Colonic mucosa (tissue), 4 donors: ENCODE measurements around the gene GPR61. TPM values are rescaled to one million over a fixed set of nuclear protein-coding genes. Genes with fewer than 3 reads are reported as not detected.

Experiments used
- DNase-seq: peaks from one replicate; pipeline ENCODE4 v3.0.0-alpha.2; 2020
- H3K27ac ChIP-seq: fragments of 200-600 bp; one replicate; pipeline ENCODE4 v1.8.0; 2021
- H3K27me3 ChIP-seq: fragments of 200-600 bp; one replicate; pipeline ENCODE4 v1.8.0; 2021
- H3K36me3 ChIP-seq: fragments of 200-600 bp; one replicate; pipeline ENCODE4 v1.8.0; 2021
- H3K4me1 ChIP-seq: fragments of 200-600 bp; one replicate; pipeline ENCODE4 v1.8.0; 2021; ENCODE audit warnings: mild to moderate bottlenecking
- H3K4me3 ChIP-seq: fragments of 200-600 bp; one replicate; pipeline ENCODE4 v1.8.0; 2021
- H3K9ac ChIP-seq, 2 donors: one replicate each; pipeline ENCODE4 v1.7.0; 2013; ENCODE audit warnings: control low read depth in 2 of 2, low read depth in 2 of 2, low read length in 2 of 2
- H3K9me3 ChIP-seq: fragments of 200-600 bp; one replicate; pipeline ENCODE4 v1.8.0; 2021
- CTCF ChIP-seq: fragments of 200-600 bp; IDR thresholded peaks from one replicate; pipeline ENCODE4 v1.8.0; 2022; ENCODE audit warnings: antibody characterized with exemption, mild to moderate bottlenecking
- intact Hi-C: fragments of 100-400 bp; cut with DNase I; formaldehyde crosslinking; loops from one replicate; pipeline ENCODE4 v1.14.1; 2022
- total RNA-seq, 2 donors: library from RNA; stranded (reverse); fragmentation: NEBNext Ultra II Directional in 1 of 2; extraction: Animal tissue kit (Norgen Biotek cat#: 25700) in 1 of 2; gene quantifications; one replicate each; pipeline ENCODE4 v1.2.1, GENCODE V29; 2021
- donor health status: healthy.
- donor health status: DM: no; HTN: no; CAD: no.
- donor health status: DM: no; HTN: no; CAD: no.

Gene GPR61, protein sequence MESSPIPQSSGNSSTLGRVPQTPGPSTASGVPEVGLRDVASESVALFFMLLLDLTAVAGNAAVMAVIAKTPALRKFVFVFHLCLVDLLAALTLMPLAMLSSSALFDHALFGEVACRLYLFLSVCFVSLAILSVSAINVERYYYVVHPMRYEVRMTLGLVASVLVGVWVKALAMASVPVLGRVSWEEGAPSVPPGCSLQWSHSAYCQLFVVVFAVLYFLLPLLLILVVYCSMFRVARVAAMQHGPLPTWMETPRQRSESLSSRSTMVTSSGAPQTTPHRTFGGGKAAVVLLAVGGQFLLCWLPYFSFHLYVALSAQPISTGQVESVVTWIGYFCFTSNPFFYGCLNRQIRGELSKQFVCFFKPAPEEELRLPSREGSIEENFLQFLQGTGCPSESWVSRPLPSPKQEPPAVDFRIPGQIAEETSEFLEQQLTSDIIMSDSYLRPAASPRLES
- not detected for total RNA-seq

- Histone ChIP-seq H3K9me3 (no peaks in the 10 kb centered on the region), H3K4me3 (no peak within 1 kb of the TSS), H3K36me3 (no peaks in the 10 kb centered on the region), H3K27me3 (no peaks in the 10 kb centered on the region), H3K9ac (no peak within 1 kb of the TSS), H3K4me1 (no peaks in the 10 kb centered on the region), H3K27ac (no peak within 1 kb of the TSS)
- intact Hi-C loops: loop anchor here (5.0 to 10.0 kb wide), 4 partner anchors 98 to 445 kb away; partner anchors contain the start of genes AHCYL1 and PSMA5
- TF ChIP-seq CTCF: no peak
- DNase-seq: no peak
Observed at GRCh38 chr1:109539676-109540075, at the start of gene GPR61. Gene GPR61 (plus strand): TSS chr1:109539872. CDS start chr1:109543023, 3,151 bp downstream.

- Histone ChIP-seq H3K27ac (no peak overlapping the region), H3K36me3 (no peaks in the 10 kb centered on the region), H3K4me3 (no peak overlapping the region), H3K27me3 (no peaks in the 10 kb centered on the region), H3K4me1 (peaks cover 5% of the 10 kb centered on the region), H3K9me3 (no peaks in the 10 kb centered on the region), H3K9ac (no peak overlapping the region)
- TF ChIP-seq CTCF: peak; percentile 76
- intact Hi-C loops: loop anchor here (2.0 kb wide), 1 partner anchor 43 kb away; no protein-coding TSS in a partner anchor
- DNase-seq: peak; percentile 79
Observed at GRCh38 chr1:109490029-109490933, 49.4 kb upstream of the GPR61 start.

DNA sequence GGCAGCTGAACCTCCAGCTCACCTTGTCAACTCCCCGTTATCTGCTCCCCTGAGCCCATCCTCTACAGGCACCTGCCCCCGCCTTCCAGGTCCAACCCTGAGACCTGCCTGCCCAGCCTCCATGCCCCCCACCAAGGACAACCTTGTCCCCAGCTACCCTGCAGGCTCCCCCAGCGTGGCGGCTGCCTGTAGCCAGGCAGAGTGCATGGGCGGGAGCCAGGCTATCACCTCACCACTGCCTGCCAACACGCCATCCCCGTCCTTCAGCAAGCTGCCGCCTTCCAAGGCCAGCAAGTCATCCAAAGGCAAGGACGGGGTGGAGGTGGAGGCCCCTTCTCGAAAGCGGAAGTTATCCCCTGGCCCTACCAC, 48.8 kb upstream of the GPR61 start:
- no peak for TF ChIP-seq CTCF
- no peak overlapping the region for H3K27ac ChIP-seq
- no peak for DNase-seq
- H3K9me3 ChIP-seq: no peaks in the 10 kb centered on the region
- H3K4me3 ChIP-seq: no peak overlapping the region
- intact Hi-C loops: loop anchor here (2.0 kb wide), 1 partner anchor 42 kb away; no protein-coding TSS in a partner anchor
- H3K36me3 ChIP-seq: peaks cover 3% of the 10 kb centered on the region
- H3K27me3 ChIP-seq: no peaks in the 10 kb centered on the region
- H3K4me1 ChIP-seq: peaks cover 5% of the 10 kb centered on the region
- no peak overlapping the region for H3K9ac ChIP-seq

DNA sequence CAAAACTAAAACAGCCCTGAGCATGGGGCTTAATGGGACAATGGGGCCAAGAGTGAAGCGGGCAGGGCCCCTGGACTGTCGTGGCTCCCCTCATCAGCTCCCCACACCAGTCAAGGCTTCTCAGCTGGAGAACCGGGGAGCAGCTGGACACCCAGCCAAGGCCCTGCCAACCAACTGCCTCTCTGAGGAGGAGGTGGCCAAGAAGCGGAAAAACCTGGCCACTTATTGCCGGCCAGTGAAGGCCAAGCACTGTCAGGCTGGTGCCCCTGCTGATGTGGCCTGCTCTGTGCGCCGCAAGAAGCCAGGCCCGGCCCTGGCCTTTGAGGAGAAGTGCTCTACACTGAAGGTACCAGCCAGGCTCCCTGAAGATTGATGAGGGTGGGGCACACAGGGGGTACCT, 48.3 kb upstream of the GPR61 start:
- Histone ChIP-seq H3K9ac (no peak overlapping the region), H3K4me3 (no peak overlapping the region), H3K27me3 (no peaks in the 10 kb centered on the region), H3K4me1 (peaks cover 5% of the 10 kb centered on the region), H3K27ac (no peak overlapping the region), H3K9me3 (no peaks in the 10 kb centered on the region), H3K36me3 (peaks cover 5% of the 10 kb centered on the region)
- intact Hi-C loops: loop anchor here (2.0 kb wide), 1 partner anchor 41 kb away; no protein-coding TSS in a partner anchor
- no peak for DNase-seq
- no peak for TF ChIP-seq CTCF

DNA sequence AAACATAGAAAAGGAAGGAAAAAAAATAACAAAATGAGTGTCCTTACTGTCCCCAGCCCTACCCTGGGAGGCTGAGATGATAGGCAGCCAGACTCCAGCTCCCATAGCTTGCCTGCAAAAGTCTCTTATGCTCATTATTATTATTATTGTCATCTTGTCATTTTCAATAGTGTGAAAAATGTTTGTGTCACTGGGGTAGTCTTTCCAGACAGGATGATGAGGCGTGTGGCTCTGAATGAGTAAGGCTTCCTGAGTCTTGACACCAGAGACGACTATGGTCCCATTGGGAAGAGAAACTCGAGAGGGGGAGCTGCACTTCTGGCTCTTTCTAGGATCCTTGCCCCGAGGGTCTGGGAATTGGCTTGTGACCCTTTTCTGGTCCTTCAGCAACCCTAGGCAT, 46.9 kb upstream of the GPR61 start:
- Histone ChIP-seq H3K27me3 (no peaks in the 10 kb centered on the region), H3K4me1 (peaks cover 5% of the 10 kb centered on the region), H3K27ac (no peak overlapping the region), H3K9me3 (no peaks in the 10 kb centered on the region), H3K4me3 (no peak overlapping the region), H3K9ac (no peak overlapping the region), H3K36me3 (peaks cover 5% of the 10 kb centered on the region)
- TF ChIP-seq CTCF: no peak
- intact Hi-C loops: no loop called here
- DNase-seq: no peak
